Body of pancreas (tissue), 4 donors: Measurements from ENCODE around the gene SPATA45. TPM values are rescaled to one million over a fixed set of nuclear protein-coding genes. Genes with fewer than 3 reads are reported as not detected.
"Not testable (repeated sequence)": the region's sequence is repeated elsewhere in the genome, so short reads cannot be mapped to it uniquely, and the experiment has no call there.

Experiments
- ATAC-seq: fragments of 150-250 bp; one replicate; pipeline ENCODE4 v1.9.1; 2016
- DNase-seq, 4 donors: peaks; one replicate each; pipeline ENCODE4 v3.0.0-alpha.2; 2019
- H3K27ac ChIP-seq, 4 donors: fragments of 200-600 bp; sonication (generic); 1 replicate in 3 of 4; 2 replicates in 1 of 4; pipeline versions ENCODE4 v1.5.1 to v1.6.1; 2016 to 2019; ENCODE audit warnings: mild to moderate bottlenecking in 1 of 4, mixed read lengths in 1 of 4, moderate library complexity in 1 of 4
- H3K27me3 ChIP-seq, 2 donors: fragments of 200-600 bp; sonication (generic); one replicate each; pipeline ENCODE4 v1.6.0; 2016; ENCODE audit warnings: mild to moderate bottlenecking in 1 of 2
- H3K36me3 ChIP-seq, 2 donors: fragments of 200-600 bp; sonication (generic); replicated peaks in 1 of 2; 2 replicates each; pipeline ENCODE4 v1.5.1; 2016; ENCODE audit warnings: low read depth in 2 of 2; ENCODE audit not compliant: insufficient read depth in 1 of 2
- H3K4me1 ChIP-seq: fragments of 200-600 bp; sonication (generic); one replicate; pipeline ENCODE4 v1.6.0; 2016
- H3K4me3 ChIP-seq, 2 donors: fragments of 200-600 bp; sonication (generic); 1 replicate in 1 of 2; 2 replicates in 1 of 2; pipeline ENCODE4 v1.5.1; 2016 to 2019
- H3K9me3 ChIP-seq, 3 donors: fragments of 200-600 bp; sonication (generic); 1 replicate in 2 of 3; 2 replicates in 1 of 3; pipeline ENCODE4 v1.5.1; 2016
- CTCF ChIP-seq, 7 experiments: fragments of 450-650 bp in 4 of 7; fragments of 200-600 bp in 3 of 7; sonication (generic) in 3 of 7; IDR thresholded peaks; one replicate each; pipeline ENCODE4 v1.5.1; 2016 to 2019; ENCODE audit warnings: antibody characterized with exemption in 7 of 7
- POLR2A ChIP-seq, 3 donors: fragments of 450-650 bp; IDR thresholded peaks; one replicate each; pipeline ENCODE4 v1.6.1; 2016; ENCODE audit warnings: antibody characterized with exemption in 3 of 3, mild to moderate bottlenecking in 2 of 3
- WGBS, 2 donors: methylation state at CpG; one replicate each; pipeline ENCODE4 v1.1.5; 2017; 5-methylcytosine and 5-hydroxymethylcytosine counted together
- intact Hi-C: fragments of 100-400 bp; cut with DNase I; formaldehyde crosslinking; loops from one replicate; pipeline ENCODE4 v1.15.1; 2023
- total RNA-seq, 2 donors: library from RNA; depleted of rRNA; stranded (reverse); fragments of >200 nt; gene quantifications; one replicate each; pipeline ENCODE4 v1.1.0, GENCODE V29; 2016

SPATA45 gene
- total RNA-seq, 2 donors from 2014 or later: not detected

DNA sequence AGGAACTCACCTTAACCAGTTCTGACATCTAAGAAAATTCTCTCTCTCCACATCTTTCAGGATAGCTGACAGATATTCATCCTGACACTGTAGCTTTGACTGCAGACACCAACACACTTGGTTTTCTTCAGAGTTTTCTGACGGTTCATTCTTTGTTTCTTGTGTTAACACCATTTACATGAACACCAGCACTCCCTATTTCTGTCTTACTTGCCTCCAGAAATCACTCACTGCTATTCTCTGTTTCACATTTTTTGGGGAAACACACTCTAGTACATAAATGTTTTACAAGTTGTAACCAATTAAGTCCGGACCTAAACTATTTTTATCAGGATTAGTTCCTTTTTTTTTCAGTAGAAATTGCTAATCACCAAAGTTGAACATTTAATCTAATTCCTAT lies 26.1 kb upstream of the SPATA45 start:
- no peak for ATAC-seq
- 53 to 60% methylated on average over 2 of the region's 2 CpGs for WGBS, 2 donors
- intact Hi-C loops: no loop called here
- H3K4me3 ChIP-seq: no peak overlapping the region
- TF ChIP-seq CTCF (IDR thresholded peaks at IDR 0.05): no peak
- no peak for TF ChIP-seq POLR2A (IDR thresholded peaks at IDR 0.05)
- no peaks in the 10 kb centered on the region for H3K27me3 ChIP-seq
- DNase-seq: no peak
- no peaks in the 10 kb centered on the region for H3K9me3 ChIP-seq
- H3K27ac ChIP-seq: no peak overlapping the region
- no peaks in the 10 kb centered on the region for H3K4me1 ChIP-seq
- no peaks in the 10 kb centered on the region for H3K36me3 ChIP-seq

DNA sequence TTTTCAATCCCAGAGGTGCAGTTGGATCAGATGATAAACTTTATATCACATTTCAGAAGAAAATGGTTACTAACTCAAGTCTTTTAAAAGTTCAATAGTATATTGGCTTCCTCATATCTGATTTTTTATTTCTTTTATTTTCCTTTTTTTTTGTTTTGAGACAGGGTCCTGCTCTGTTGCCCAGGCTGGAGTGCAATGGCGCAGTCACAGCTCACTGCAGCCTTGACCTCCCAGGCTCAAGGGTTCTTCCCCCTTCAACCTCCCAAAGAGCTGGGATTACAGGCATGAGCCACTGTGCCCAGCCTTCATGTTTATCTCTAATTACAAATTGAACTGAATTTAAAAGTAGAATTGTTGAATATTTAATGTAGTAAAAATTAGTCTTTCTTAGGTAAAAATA lies 24.5 kb upstream of the SPATA45 start:
- TF ChIP-seq POLR2A (IDR thresholded peaks at IDR 0.05): no peak
- TF ChIP-seq CTCF (IDR thresholded peaks at IDR 0.05): no peak
- no peaks in the 10 kb centered on the region for H3K27me3 ChIP-seq
- DNase-seq: no peak
- H3K4me1 ChIP-seq: no peaks in the 10 kb centered on the region
- intact Hi-C loops: no loop called here
- no peaks in the 10 kb centered on the region for H3K36me3 ChIP-seq
- no peaks in the 10 kb centered on the region for H3K9me3 ChIP-seq
- 95 to 100% methylated on average over 1 of the region's 1 CpG for WGBS, 2 donors
- H3K4me3 ChIP-seq: no peak overlapping the region
- no peak overlapping the region for H3K27ac ChIP-seq
- no peak for ATAC-seq

DNA sequence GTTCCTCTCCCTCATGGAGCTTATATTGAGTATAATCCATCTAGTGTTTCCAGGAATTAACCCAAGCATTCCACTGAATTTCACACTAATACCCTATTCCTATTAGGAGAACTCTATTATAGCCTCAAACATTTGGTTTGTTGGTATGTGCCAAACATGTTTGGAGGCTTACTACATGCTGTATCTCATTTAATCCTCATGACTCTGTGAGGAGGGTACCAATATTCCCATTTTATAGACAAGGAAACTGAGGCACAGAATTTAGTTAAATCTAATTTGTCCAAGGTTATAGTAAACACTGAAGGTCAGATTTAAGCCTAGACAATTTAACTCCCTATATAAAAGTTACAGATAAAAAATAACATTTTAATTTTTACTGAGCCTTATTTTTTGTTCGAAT lies 19.7 kb upstream of the SPATA45 start:
- Histone ChIP-seq H3K4me1 (no peaks in the 10 kb centered on the region), H3K36me3 (no peaks in the 10 kb centered on the region), H3K27me3 (no peaks in the 10 kb centered on the region), H3K27ac (no peak overlapping the region), H3K4me3 (no peak overlapping the region), H3K9me3 (no peaks in the 10 kb centered on the region)
- no peak for ATAC-seq
- 19 to 91% methylated on average over 1 of the region's 1 CpG for WGBS, 2 donors
- DNase-seq: no peak
- intact Hi-C loops: no loop called here
- TF ChIP-seq CTCF (IDR thresholded peaks at IDR 0.05) (no peak), POLR2A (IDR thresholded peaks at IDR 0.05) (no peak)

- Histone ChIP-seq H3K4me3 (no peak overlapping the region), H3K27ac (no peak overlapping the region), H3K4me1 (peaks cover 15% of the 10 kb centered on the region), H3K36me3 (no peaks in the 10 kb centered on the region), H3K27me3 (no peaks in the 10 kb centered on the region), H3K9me3 (no peaks in the 10 kb centered on the region)
- ATAC-seq (no peak), DNase-seq (no peak)
- TF ChIP-seq CTCF (IDR thresholded peaks at IDR 0.05) (no peak), POLR2A (IDR thresholded peaks at IDR 0.05) (no peak)
- intact Hi-C loops: no loop called here
- 90 to 92% methylated on average over 4 of the region's 4 CpGs for WGBS, 2 donors
Measured at GRCh38 chr1:212864201-212864600, 16.8 kb upstream of the SPATA45 start.

- H3K27me3 ChIP-seq, DNase-seq, H3K27ac ChIP-seq, intact Hi-C loops, H3K9me3 ChIP-seq, H3K36me3 ChIP-seq, H3K4me3 ChIP-seq, ATAC-seq: not testable (repeated sequence)
- H3K4me1 ChIP-seq: peaks cover 21% of the 10 kb centered on the region
- WGBS, 2 donors: 86 to 93% methylated on average over 10 of the region's 10 CpGs
Measured at GRCh38 chr1:212863345-212863744, 15.9 kb upstream of the SPATA45 start.
